Calu3 (cell line): ENCODE results near the gene ARHGAP15. TPM values are rescaled to one million over a fixed set of nuclear protein-coding genes. Genes with fewer than 3 reads are reported as not detected.

Source experiments
- BruUV-seq: library from RNA; stranded (reverse); fragments of 400-500 nt; replicated peaks from 2 replicates; lab custom pipeline; 2021; lab: Mats Ljungman, UMichigan
- CTCF ChIA-PET: fragments of 300-600 bp; sonication (Branson Sonifier 250); formaldehyde crosslinking; loops from one replicate; lab custom pipeline; 2022; ENCODE audit warnings: antibody characterized with exemption; lab: Charles Lee
- DNase-seq: peaks from one replicate; pipeline ENCODE4 v3.0.0; 2022
- H3K27ac Mint-ChIP-seq: one replicate; pipeline ENCODE4 v1.8.0; 2022; ENCODE audit warnings: mixed read lengths; ENCODE audit not compliant: unreplicated experiment
- H3K27me3 Mint-ChIP-seq: one replicate; pipeline ENCODE4 v1.8.0; 2022; ENCODE audit warnings: mixed read lengths; ENCODE audit not compliant: unreplicated experiment
- H3K36me3 Mint-ChIP-seq: one replicate; pipeline ENCODE4 v1.8.0; 2022; ENCODE audit warnings: mild to moderate bottlenecking, moderate library complexity, mixed read lengths; ENCODE audit not compliant: insufficient read depth, unreplicated experiment
- H3K4me1 Mint-ChIP-seq: one replicate; pipeline ENCODE4 v1.8.0; 2022; ENCODE audit warnings: mild to moderate bottlenecking, low read depth, mixed read lengths; ENCODE audit not compliant: unreplicated experiment
- H3K4me3 Mint-ChIP-seq: one replicate; pipeline ENCODE4 v1.8.0; 2022; ENCODE audit warnings: mild to moderate bottlenecking, low read depth, moderate library complexity, mixed read lengths; ENCODE audit not compliant: unreplicated experiment
- H3K9me3 Mint-ChIP-seq: one replicate; pipeline ENCODE4 v1.8.0; 2022; ENCODE audit warnings: low read depth, mixed read lengths; ENCODE audit not compliant: unreplicated experiment
- CTCF ChIP-seq: fragments of 200-600 bp; IDR thresholded peaks from one replicate; pipeline ENCODE4 v1.8.0; 2022; ENCODE audit warnings: antibody characterized with exemption; ENCODE audit not compliant: unreplicated experiment
- intact Hi-C: fragments of 100-400 bp; cut with micrococcal nuclease; formaldehyde crosslinking; loops from one replicate; pipeline ENCODE4 v1.10.0; 2022; ENCODE audit not compliant: unreplicated experiment
- total RNA-seq: library from RNA; stranded (reverse); gene quantifications from 2 replicates; pipeline ENCODE4 v1.2.3, GENCODE V29; 2022

Gene ARHGAP15
- total RNA-seq, 1 experiment from 2014 or later = not detected

GRCh38 chr2:143334837-143335236, 205.6 kb downstream of the ARHGAP15 start:
- no peaks in the 10 kb centered on the region for H3K27me3 Mint-ChIP-seq
- TF ChIP-seq CTCF = no peak
- CTCF ChIA-PET = no interaction called here
- no peaks in the 10 kb centered on the region for H3K9me3 Mint-ChIP-seq
- H3K4me3 Mint-ChIP-seq = no peak overlapping the region
- H3K36me3 Mint-ChIP-seq = no peaks in the 10 kb centered on the region
- intact Hi-C loops = no loop called here
- H3K4me1 Mint-ChIP-seq = no peaks in the 10 kb centered on the region
- no peak overlapping the region for H3K27ac Mint-ChIP-seq
- no TSS peak for BruUV-seq
- DNase-seq = no peak

GRCh38 chr2:143336719-143337210, 207.5 kb downstream of the ARHGAP15 start:
- no TSS peak for BruUV-seq
- H3K27ac Mint-ChIP-seq = no peak overlapping the region
- CTCF ChIA-PET = no interaction called here
- no peak overlapping the region for H3K4me3 Mint-ChIP-seq
- no peaks in the 10 kb centered on the region for H3K9me3 Mint-ChIP-seq
- H3K4me1 Mint-ChIP-seq = no peaks in the 10 kb centered on the region
- H3K36me3 Mint-ChIP-seq = no peaks in the 10 kb centered on the region
- intact Hi-C loops = no loop called here
- H3K27me3 Mint-ChIP-seq = no peaks in the 10 kb centered on the region
- TF ChIP-seq CTCF = no peak
- no peak for DNase-seq

GRCh38 chr2:143341478-143341877, 212.3 kb downstream of the ARHGAP15 start:
- peaks cover 8% of the 10 kb centered on the region for H3K4me1 Mint-ChIP-seq
- no peaks in the 10 kb centered on the region for H3K27me3 Mint-ChIP-seq
- H3K36me3 Mint-ChIP-seq = no peaks in the 10 kb centered on the region
- CTCF ChIA-PET = interaction anchor here (0.9 to 1.2 kb wide), 2 partner anchors 9 to 30 kb away, joined by 3 read pairs; no protein-coding TSS in a partner anchor
- no peak overlapping the region for H3K4me3 Mint-ChIP-seq
- no peak for TF ChIP-seq CTCF
- no peak for DNase-seq
- no peak overlapping the region for H3K27ac Mint-ChIP-seq
- H3K9me3 Mint-ChIP-seq = no peaks in the 10 kb centered on the region
- intact Hi-C loops = no loop called here
- BruUV-seq = no TSS peak

GRCh38 chr2:143344780-143345179, 215.6 kb downstream of the ARHGAP15 start:
- CTCF ChIA-PET = no interaction called here
- H3K36me3 Mint-ChIP-seq = no peaks in the 10 kb centered on the region
- H3K4me3 Mint-ChIP-seq = no peak overlapping the region
- H3K27me3 Mint-ChIP-seq = no peaks in the 10 kb centered on the region
- no peak overlapping the region for H3K27ac Mint-ChIP-seq
- no TSS peak for BruUV-seq
- no peak for DNase-seq
- intact Hi-C loops = no loop called here
- TF ChIP-seq CTCF = no peak
- peaks cover 8% of the 10 kb centered on the region for H3K4me1 Mint-ChIP-seq
- no peaks in the 10 kb centered on the region for H3K9me3 Mint-ChIP-seq
